ENCODE measurements around the gene UQCC2.

DNA sequence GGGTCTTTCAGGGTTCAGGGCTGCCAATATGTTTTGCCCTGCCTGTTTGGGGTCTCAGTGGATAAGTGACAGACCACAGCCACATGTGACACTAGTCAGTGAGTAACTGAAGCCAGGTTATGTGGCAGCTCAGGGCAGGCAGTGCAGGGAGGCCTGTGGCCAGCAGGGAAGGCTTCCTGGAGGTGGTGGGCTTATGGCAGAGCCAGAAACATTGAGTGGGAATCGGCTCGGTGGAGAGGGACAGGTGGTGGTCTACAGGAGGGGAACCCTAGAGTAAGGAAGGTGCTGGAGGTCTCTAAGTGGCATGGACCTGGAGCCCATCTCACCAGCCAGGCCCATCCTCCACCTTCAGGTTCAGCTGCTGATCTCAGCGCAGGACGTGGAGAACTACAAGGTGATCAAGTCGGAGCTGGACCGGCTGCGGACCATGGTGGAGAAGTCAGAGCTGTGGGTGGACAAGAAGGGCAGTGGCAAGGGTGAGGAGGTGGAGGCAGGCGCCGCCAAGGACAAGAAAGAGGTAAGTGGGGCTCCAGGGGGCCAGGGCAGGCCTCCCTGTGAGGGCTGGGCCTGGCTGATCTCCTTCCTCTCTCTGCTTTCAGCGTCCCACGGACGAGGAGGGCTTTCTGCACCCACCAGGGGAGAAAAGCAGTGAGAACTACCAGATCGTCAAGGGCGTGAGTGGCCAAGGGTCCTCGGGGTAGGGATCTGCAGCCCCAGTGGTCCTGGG is 34.9 kb downstream of the UQCC2 start:
- TF ChIP-seq EZH2phosphoT487 (IDR thresholded peaks at IDR 0.05; ENCODE audit: insufficient read depth, low read depth) (no peak), EZH2 (IDR thresholded peaks at IDR 0.05; ENCODE audit: insufficient read depth, poor library complexity, severe bottlenecking) (no peak)

All from GM23248 (cell line).